ENCODE measurements around the gene TMTC2.

The TMTC2 gene

DNA sequence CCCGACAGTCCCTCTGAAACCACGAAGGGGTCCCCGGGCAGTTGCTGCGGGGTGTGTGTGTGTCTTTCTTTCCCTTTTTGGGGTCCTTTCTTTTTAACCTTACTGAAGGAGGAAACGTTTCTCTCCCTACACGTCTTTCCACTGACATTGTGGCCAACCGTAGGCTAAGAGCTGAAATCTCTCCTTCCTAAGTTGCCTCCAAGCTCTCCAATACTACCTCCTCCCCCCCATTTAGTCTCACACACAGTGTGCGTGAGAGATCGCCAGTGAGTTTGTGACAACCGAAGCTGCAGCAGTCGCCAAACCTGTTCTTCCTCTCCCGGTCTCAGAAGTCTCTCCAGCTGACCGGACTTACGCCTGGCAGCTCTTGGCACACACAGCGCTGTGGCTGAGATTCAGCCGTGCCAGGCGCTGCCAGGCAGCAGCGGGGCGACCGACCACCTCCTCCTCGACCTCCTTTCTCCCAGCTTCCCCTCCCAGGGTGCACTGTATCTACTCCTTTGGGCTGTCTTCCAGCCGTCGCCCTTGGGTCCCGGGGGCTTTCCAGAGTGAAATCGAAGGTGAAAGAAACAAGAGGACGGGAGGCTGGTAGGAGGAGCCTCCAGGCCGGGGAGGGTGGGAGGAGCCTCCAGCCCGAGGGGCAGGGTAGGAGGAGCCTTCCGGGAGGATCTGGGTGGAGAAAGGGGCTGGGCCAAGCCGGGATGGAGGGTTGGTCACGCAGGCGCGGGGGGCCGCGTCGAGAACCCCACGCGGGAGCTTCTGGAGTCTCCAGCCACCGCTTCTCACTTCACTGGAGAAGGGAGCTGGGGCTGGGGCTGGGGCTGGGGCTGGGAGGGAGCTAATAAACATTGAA lies at the start of gene TMTC2:
Gene TMTC2 (plus strand): TSS at position 739 of the 853 bp plus-strand sequence.
- DNase-seq: peak; percentile 85 to 91

DNA sequence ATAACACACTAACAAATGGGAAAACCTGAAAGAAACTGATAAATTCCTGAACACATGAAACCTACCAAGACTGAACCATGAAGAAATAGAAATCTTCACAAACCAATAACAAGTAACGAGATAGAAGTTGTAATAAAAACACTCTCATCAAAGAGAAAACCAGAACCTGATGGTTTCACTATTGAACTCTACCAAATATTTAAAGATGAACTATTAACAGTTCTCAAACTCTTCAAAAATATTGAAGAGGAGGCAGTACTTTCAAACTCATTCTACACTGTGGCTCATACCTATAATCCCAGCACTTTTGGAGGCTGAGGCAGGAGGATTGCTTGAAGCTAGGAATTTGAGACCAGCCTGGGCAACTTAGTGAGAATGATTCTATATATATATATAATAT lies 48.4 kb upstream of the TMTC2 start:
- DNase-seq: no peak

DNA sequence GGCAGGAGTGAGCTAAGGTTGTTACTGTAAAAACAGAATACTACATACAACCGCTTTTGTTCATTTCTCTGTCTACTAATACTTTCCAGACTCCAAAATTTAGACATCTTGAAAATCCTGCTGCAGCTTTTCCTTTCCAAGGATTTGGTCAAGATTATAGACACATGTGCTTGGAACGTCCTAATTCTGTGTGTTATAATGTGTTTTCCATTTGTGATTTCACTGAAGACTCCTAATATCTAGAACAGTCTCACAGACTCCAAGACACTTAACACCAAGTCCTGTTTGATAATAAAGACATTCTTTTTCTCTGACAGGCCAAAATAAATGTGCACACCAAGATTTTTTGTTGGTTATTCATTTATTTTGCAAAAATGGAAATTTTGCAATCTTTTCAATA lies 41.8 kb upstream of the TMTC2 start:
- DNase-seq: no peak

DNA sequence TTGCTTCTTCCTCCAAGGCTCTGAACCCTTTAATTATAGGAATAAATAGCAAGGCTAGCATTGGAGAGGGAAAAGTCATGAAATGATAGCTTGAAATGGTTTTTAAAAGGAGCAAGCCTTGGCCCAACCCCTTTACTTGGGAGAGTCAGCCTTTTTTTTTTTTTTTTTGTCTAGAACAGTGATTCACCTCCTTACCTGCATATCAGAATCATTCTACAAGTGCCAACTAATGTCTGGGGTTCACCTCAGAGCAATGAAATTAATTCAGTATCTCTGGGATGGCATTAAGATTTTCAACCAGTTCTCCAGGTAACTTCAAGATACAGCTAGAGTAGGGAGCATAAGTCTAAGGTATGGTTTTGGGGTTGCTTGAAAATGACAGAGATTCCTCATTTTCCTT lies 41.3 kb upstream of the TMTC2 start:
- no peak for DNase-seq

DNA sequence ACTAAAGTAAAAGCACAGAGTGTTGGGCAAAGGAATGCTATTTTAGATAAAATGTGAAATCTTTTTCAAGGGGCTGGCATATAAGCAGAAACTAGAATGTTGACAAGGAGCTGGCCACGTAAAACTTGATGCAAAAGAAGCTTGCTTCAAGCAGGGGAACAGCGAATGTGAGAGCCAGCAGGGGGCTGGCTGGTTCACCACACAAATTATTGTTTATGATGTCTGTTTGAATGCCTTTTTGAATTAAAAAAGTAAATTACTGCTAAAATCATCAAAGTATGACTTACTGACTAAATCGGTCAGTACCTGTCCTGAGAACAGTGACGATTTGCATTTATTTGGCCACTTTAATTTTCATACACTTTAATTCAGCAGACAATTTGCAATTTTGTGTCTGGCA lies 38.9 kb upstream of the TMTC2 start:
- no peak for DNase-seq

DNA sequence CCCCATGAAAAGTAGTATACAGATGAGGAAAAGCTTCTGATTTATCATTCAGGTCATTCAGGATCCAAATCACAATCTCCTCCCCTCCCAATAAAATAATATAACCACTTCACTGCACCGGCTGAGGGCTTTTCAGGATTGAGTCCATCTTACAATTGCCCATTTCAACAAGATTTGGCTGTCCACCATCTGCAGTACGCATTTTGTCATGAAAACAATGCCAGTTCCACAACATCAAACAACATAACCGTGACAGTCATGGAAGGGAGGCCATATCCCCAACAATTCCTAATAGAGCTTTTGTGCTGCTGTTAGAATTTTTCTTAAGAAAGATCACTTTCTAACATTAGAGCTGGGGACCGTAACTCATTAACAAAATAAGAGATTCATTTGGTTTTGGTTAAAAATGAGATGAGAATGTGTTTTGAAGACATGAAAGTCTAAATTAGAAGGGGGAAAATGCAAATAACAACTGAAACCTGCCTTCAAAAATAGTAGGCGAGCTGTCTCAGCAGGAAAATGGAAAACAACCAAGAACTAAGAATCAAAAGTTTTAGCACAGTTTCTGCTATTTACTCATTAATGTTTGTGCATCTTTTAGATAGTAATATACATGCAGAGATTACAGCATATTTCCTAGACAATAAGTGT lies 38.3 kb upstream of the TMTC2 start:
- no peak for DNase-seq

DNA sequence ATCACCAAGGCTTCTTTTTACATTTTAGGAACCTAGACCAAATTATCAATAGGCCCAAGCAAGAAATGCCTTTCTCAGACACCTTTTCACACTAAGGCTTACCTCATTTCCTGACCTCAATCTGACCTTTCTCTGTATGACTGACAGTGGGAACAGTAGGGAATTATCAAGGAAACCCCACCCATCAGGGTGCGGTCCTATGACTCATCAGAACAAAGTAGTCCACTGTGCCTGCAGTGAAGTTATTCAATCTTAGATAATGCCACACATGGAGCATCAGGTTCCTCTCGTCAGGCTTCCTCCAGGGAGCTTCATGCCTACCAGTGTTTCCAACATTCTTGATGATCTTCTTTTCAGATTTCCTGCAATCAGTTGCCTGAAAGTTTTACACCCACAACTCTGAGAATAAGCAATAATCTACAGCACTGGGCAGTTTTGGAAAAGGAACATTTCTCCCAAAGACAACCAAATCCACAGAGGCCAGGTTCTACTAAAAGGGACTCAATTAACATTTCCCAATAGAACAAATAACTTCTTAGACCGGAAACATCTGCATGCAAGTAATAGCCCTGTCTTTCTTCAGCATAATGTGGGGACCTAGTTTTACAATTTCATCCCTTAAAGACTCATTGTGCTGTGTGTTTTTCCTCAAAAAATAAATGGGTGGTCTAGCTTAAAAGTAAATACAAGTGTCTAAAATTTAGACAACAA lies 35.9 kb upstream of the TMTC2 start:
- no peak for DNase-seq

DNA sequence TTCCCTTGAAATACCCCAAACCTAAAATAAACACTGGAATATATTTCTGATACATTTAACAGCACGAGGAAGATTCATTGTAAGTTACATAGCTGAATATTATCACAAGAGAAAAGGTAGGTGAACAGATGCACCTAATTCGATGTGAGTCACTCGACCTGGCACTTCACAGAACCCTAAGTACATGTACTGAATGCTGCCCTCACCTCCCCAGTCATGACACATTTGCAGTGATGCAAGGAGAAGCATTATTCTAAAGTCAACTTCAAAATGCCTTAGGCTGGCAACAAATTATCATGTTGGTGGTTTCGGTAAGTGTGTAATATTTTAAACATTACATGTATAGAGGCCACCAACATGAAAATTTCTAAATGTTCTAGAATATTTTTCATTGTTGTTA lies 35.2 kb upstream of the TMTC2 start:
- DNase-seq: no peak

DNA sequence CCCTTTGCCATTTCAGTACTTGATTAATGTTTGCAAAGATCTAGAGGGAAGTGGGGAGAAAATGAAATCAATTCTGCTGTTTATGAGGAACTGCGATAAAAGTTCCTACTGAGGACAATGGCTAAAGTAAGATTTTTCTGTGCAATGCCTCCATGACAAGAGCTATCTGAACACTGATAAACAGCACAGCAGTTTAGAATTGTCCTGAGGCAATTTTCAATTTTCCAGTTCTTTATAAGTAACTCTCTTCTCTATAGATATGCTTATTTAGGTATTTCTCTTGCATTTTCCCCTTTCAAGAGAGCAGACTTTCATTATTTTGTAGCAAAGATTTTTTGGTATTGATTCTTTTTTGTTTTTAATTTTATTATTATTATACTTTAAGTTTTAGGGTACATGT lies 34.6 kb upstream of the TMTC2 start:
- DNase-seq: no peak

DNA sequence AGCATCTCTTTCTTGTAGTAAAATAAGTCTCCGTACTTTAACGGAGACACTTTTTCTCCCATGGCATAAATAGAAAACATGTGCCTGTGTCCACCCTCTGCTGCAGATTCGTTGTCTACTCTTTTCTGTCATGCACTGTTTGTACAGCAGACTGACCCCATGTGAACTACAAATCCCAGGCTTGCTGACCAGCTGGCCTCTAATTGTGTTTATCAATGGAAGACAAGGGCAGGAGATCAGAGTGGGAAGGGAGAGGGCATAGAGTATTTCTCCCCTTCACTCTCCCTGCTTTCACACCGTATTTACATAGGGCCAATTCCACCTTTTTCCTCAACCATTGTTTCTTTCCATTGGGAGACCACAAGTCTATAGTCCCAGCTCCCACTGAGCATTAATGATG lies 31.0 kb upstream of the TMTC2 start:
- DNase-seq: no peak

DNA sequence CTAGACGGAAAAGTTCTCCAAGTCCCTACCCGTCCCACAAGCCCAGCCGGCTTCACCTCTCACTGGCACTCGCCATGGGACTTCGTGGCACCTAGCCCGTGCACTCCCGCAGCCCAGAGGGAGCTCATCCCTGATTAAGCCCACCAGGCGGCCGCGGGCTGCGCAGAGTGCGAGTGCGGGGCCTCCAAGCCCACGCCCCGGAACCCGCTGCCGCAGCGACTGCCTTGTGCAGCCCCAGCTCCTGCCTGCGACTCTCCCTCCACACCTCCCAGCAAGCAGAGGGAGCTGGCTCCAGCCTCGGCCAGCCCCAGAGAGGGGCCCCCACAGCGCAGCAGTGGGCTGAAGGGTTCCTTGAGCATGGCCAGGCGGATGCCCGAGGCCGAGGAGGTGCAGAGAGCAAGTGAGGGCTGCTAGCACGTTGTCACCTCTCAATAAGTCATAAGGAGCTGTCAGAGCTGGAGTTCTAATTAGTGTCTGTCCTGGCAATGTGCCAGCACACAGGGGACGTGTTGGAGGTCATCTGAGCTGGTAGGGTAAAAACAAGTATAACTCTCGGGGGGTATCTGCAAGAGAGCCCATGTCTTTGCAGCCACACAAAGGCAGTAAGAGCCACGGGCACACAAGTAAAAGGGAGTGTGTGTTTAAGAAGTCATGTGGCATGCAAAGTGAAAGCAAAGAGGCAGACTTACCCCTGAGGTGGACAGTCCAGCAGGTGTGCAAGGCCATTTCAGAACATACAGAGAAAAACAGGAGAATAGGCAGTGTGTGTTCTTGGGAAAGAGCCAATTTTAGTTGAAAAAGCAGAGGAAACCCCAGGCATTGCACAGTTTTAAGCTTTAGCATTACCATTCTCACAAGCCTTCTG lies 27.1 kb upstream of the TMTC2 start:
- DNase-seq: no peak

DNA sequence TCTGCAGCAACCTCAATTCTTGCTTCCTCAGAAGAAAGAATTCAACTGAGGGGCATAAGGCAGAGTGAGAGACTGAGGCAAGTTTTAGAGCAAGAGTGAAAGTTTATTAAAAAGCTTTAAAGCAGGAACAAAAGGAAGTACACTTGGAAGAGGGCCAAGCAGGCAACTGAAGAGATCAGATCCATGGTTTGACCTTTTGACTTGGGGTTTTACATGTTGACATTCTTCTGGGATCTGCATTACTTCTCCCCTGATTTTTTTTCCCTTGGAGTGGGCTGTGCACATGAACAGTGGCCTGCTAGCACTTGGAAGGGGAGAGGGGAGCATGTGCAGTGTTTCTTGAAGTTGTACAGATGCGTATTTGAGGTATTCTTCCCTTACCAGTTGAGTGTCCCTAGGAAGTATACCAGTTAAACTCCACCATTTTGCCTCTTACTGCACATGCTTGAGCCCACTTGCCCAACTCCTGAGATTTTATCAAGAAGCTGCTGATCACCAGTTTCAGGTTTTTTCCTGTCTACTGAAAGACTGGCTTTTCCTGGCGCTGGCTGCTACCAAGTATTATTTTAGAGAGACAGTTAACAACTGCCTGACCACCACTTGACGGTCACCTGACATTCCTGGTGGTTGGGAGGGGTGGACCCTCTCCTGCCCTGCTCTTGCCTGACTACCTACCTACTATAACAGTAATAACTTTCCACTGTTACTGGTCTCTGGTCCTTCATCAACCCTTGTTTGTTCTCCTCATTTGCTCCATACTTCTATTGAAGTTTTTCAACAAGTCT lies 26.0 kb upstream of the TMTC2 start:
- DNase-seq: no peak

DNA sequence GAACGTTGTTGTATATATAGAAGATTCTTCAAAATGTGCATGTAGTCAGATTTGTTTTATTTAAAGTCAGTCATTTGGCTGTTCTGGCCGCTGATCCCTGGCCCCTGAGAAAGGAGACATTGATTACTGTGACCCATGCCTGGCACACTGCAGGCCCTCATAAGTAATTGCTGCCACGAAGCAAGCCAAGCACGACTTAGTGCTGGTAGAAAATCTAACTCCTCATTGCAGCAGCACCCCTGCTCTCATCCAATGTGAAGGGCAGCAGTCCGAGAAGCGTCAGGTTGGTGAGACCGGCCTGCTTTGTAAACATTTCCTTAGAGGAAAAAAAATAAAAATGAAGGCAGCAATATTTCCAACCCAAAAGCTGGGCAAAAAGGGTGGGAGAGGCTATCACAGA lies 22.8 kb upstream of the TMTC2 start:
- DNase-seq: no peak

DNA sequence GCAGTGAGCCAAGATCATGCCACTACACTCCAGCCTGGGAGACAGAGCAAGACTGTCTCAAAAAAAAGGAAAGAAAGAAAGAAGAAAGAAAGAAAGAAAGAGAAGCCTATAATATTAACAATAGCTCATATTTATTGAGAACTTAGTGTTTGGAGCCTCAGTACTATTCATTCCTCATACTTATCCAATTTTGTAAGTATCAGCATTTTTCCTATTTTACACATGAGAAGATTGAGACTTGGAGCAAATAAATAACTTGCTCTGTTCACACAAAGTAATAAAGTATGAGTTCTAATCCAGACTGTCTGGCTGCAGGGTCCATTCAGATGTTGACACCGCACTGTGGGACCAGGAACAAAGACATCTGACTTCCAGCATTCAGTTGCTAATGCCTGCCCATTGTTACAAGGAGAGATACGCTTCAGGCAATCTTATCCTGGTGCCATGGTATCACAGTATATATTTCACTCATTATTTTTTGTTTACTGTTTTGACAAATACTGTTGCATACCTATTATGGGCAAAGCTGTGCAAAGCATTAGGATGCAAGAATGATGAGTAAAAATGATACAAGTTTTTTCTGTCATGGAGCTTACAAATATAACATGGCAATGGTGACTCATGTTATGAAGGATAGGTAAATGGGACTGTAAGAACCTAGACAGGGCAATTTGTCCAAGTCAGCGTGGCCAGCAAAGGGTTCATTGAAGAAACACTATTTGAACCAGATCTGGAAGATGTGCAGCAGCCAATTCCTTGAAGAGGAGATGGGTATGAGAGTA lies 21.4 kb upstream of the TMTC2 start:
- DNase-seq: no peak

DNA sequence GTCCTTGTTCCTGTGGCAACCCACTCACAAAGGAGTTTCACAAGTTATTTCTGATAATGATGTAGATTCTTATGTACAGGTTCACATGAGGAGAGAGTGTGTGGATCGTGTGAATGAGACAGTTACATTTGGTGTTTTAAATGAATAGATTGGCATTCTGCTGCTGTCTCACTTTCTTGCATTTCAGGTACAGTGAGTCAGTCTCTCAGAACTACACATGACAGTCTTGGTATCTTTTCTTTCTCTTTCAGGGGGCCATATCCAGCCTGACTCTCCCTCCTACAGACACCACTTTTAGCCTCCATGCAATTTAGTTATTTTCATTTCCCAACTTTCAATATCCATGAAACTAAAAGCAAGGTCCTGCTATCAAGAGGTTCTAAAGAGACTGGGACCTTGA lies 19.9 kb upstream of the TMTC2 start:
- no peak for DNase-seq

DNA sequence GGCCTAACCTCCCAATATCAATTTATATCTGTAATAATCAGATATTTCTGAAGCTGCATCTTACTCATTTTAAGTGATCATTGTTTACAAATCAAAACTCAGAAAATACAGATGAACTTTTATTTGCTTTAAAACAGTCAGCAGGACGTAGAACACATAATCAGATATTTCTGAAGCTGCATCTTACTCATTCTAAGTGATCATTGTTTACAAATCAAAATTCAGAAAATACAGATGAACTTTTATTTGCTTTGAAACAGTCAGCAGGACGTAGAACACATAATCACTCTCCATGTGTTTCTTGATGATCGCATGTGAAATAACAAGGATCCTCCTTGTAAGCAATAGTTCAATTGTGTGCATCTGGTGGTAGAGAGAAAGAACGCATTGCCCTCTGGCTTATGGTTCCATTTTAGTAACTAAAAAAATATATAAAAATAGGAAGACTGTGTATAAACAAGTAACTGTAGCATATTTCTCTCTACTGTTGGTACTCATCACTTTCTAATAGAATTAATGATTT lies 15.0 kb upstream of the TMTC2 start:
- DNase-seq: no peak

DNA sequence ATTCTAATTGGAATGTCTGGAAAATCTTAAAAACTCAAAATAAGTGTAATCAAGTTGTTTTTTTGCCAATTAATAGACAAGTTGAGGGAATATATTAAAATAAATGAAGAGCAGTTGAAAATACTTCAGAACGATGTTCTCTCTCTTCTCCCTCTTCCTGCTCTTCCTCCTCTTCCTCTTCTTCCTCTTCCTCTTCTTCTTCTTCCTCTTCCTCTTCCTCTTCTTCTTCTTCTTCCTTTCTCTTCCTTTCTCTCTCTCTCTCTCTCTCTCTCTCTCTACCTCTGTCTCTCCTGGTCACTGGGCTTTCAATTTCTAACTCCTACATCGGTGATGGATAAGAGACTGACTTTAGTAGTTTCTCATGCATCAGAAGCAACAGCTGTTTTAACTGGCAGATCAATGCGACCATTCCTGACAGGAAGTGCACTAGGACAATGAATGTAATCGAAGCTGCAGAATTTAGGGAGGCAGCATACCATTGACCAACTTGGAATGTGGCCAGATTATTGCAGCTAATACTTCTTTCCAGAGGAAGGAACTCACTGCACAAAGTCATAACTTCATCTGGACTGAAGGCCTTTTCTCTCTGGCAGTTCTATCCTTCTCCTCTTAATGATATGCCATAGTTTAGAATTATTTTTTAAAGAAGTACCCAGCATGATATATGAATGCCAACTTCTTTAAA lies 13.8 kb upstream of the TMTC2 start:
- no peak for DNase-seq

DNA sequence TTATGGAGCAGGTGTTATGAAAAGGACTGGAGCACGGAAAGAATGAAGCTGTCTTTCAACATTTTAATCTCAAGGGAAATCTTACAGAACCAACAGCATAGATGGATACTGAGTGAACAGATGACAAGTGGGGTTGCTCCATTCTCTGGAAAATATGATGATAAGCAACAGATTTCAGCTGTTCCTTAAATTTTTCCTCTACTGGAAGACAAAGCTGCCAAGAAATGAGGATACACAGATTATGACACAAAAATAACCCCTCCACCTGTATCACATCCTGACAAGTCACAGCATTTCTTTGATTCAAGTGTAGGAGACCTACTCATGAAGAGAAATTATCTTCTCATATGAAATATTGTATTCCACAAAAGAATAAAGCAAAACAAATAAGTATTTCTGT lies 13.0 kb upstream of the TMTC2 start:
- no peak for DNase-seq

DNA sequence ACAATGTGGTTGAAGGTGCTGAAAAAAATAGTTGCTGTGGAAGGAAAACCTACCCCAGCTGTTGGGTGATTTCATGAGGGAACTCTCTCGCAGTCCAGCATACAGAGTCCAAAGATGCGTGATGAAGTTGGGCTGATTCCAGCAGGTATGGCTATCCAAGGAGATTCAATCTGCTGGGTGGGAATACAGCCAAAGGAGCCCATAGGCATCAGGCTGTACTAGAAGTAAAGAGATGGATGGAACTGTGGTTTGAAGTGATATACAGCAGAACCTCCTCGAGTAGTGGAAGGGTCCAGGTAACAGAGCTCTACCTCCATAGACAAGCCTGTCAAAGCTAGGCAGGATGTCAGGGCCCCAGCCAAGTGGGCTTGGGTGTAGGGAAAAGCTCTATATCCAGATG lies 11.5 kb upstream of the TMTC2 start:
- DNase-seq: no peak

DNA sequence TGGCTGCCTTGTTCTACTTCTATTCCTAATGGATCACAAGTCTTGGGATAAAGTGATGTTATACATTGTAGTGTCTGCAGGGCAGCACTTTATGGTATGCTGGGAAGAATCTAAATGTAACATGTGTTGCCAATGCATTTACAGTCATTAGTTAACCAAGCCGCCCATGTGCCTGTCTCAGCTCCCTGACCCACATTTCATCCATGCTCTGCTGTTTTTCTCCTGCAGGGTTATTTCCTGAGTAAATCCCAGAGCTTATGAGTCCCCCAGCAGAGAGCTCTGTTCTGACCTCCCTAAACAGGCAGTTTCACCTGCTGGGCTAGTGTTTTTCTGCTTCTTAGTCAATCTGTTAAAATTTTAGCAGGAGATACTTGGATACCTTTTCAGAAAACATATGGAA lies 4.4 kb upstream of the TMTC2 start:
- DNase-seq: no peak
